GM12872 (cell line): Measurements from ENCODE around the gene HNRNPC.

Source experiments
- TF ChIP-seq, protein P1 (sequence below): IDR thresholded peaks from 3 replicates; pipeline ENCODE4 v1.5.1; 2011; ENCODE audit warnings: low read depth, mild to moderate bottlenecking, low read length, moderate library complexity; ENCODE audit not compliant: insufficient read depth

The HNRNPC gene

DNA sequence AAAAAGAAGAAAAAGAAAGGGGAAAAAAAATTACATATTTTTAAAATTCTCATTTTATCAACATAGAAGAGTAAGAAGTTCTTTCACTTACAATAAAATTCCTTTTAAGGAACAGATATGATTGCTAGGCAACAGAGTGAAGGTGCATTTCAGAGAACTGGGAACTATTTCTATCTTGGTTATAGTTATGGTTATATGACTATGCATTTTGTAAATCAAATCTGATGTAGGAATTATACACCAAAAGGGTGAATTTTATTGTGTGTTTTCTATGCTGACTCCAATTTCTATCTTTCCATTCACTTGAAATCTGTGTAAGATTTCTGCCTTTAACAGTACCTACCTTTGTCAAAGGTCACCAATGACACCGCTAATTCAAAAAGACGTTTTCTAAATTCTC lies 50.1 kb downstream of the HNRNPC start:
- TF ChIP-seq, protein P1, sequence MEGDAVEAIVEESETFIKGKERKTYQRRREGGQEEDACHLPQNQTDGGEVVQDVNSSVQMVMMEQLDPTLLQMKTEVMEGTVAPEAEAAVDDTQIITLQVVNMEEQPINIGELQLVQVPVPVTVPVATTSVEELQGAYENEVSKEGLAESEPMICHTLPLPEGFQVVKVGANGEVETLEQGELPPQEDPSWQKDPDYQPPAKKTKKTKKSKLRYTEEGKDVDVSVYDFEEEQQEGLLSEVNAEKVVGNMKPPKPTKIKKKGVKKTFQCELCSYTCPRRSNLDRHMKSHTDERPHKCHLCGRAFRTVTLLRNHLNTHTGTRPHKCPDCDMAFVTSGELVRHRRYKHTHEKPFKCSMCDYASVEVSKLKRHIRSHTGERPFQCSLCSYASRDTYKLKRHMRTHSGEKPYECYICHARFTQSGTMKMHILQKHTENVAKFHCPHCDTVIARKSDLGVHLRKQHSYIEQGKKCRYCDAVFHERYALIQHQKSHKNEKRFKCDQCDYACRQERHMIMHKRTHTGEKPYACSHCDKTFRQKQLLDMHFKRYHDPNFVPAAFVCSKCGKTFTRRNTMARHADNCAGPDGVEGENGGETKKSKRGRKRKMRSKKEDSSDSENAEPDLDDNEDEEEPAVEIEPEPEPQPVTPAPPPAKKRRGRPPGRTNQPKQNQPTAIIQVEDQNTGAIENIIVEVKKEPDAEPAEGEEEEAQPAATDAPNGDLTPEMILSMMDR, result no peak

DNA sequence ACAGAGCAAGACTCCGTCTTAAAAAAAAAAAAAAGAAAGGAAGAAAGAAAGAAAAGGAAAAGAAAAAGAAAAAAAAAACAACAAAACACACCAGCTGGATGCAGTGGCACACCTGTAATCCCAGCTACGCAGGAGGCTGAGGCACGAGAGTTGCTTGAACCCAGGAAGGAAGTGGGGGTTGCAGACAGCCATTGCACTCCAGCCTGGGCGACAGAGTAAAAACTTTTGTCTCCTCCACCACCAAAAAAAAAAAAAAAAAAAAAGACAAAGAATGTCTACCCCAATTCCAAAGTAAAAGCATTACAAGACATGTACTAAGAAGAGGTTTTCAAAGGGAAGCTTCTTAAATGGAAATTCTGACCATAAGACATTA lies 53.4 kb downstream of the HNRNPC start:
- TF ChIP-seq, protein P1, result no peak

DNA sequence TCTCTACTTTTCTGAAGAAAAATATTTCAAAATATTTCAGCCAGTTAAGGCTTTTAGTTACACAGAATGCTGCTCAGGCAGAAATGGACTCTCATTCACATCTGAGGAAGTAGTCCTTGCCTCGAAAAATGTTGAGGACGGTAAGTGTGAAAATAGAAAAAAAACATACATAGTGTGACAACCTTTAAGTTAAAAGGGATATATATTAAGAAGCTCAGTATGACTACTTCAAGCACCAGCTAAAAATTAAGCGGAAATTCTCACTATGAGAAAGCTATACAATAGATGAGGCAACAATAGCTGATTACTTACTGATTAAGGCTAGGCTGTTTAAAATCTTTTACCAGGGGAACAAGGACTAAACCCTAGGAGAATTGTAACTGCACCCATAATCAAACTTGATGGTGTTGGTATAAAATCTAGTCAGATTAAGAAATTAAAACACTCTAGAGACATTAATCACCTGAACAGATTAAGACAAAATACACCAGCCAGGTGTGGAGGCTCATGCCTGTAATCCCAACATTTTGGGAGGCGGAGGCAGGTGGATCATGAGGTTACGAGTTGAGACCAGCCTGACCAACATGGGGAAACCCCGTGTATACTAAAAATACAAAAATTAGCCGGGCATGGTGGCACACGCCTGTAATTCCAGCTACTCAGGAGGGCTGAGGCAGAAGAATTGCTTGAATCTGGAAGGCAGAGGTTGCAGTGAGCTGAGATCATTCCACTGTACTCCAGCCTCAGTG lies 53.9 kb downstream of the HNRNPC start:
- TF ChIP-seq, protein P1, result no peak

DNA sequence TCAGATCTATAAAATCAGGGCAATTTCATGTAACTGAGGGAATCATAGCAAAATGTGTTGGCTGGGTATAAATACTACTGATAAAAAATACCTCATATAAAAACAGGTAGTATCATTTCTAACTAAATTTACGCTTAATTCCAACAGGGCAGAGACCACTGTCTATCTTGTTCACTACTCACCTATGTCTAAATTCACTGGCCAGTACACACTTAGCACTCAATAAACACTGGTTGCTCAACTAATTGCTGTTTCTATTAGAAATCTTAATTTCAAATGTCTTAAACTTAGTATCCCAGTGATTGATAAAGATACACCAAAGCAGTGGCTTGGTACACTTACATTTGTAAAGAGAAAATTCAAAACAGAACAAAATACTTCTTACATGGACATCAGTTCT lies 55.6 kb downstream of the HNRNPC start:
- TF ChIP-seq, protein P1, result no peak

DNA sequence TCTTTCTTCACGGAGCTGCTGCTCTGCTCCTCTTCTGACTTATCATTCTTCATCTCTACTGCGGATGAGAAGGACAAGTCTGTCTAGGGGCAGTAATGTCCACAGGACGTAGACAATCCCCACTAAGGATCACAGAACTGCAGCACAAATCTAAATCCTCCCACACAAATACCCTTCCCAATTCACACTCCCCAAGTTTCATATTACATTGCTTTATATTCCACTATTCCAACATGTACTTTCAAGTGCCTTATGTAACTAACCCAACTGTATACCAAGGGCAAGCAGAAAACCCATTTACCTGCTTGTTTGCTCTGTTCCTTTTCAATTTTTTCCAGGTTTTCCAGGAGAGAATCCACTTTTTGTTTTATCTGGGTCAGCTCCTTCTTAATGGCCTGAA lies 57.7 kb downstream of the HNRNPC start:
- TF ChIP-seq, protein P1, result no peak

DNA sequence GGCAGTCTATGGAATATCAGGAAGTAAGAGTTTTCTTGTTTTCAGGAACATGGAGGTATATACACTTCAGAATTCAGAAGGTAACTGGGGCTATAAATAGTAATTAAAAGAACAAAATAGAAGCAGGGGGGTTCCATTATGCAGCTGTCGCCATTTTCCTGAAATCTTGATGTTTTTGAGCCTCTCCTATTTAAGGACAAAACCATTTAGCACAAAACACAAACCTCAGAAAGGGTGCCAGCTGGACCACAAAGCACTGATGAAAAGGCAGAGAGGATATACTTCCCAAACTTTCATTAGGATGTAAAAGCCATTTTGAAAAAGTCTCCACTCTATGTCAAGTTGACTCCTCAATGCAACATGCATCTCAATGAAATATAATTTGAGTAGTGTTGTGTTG lies 59.2 kb downstream of the HNRNPC start:
- TF ChIP-seq, protein P1, result no peak

DNA sequence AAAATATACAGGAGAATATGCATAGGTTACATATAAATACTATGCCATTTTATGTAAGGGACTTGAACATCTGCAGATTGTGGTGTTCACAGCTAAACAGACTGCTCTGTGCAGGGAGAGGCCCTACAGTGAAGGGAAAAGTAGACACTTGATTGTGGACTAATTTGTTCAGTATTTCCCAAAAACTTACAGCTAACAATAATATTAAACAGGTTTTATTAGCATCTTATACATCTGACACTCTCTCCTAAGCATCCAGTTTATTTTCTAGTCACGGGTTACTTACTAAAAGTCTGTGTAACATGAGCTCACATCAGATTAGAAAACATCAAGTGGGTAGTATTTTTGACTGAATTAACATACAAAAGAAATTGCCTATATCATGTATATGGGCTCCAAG lies 60.1 kb downstream of the HNRNPC start:
- TF ChIP-seq, protein P1, result no peak
